HG02852 (cell line): Measurements from ENCODE around the gene IMMP2L.

Source experiments
- ATAC-seq: cut with Tn5 transposase; IDR thresholded peaks from one replicate; pipeline ENCODE4 v1.9.1; 2021; ENCODE audit warnings: mild to moderate bottlenecking, moderate library complexity; ENCODE audit not compliant: unreplicated experiment

IMMP2L gene

GRCh38 chr7:111174510-111174909 lies 387.8 kb downstream of the IMMP2L start:
- no peak for ATAC-seq

DNA sequence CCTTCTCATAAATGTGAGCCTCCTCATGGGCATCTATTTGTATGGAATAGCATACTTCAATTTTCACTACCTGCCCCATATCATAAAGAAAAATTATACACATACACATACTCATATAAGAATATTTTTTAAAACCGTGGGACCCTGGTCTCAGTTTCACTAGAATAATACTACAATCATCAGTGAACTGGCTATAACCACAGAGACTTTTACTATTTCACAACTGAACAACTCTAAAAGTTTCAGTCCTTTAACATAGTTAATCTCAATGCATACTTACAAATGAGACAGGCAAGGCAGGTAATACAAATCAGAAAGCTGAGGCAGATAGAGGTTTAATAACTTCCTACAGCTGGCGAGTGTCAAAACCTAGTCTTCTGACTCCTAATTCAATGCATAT lies 388.3 kb downstream of the IMMP2L start:
- peak; percentile 68 for ATAC-seq

DNA sequence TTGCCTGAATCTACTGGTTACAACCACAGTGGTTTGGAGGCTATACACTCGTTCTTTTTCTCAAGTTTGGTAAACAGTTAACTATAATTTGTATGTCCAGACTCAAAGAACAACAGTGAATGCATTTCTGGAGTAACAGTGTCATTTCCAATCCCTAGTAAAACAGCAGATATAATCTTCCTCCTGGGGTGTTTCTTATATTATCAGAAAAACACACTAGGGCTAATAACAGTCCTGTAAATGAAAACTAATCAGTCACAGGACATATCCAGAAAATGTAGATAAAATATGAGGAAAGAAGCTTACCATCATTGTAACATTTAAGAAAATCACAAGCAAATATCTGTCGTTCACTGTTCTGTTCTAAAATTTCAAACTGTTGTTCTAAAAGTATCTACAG lies 388.8 kb downstream of the IMMP2L start:
- ATAC-seq = no peak

DNA sequence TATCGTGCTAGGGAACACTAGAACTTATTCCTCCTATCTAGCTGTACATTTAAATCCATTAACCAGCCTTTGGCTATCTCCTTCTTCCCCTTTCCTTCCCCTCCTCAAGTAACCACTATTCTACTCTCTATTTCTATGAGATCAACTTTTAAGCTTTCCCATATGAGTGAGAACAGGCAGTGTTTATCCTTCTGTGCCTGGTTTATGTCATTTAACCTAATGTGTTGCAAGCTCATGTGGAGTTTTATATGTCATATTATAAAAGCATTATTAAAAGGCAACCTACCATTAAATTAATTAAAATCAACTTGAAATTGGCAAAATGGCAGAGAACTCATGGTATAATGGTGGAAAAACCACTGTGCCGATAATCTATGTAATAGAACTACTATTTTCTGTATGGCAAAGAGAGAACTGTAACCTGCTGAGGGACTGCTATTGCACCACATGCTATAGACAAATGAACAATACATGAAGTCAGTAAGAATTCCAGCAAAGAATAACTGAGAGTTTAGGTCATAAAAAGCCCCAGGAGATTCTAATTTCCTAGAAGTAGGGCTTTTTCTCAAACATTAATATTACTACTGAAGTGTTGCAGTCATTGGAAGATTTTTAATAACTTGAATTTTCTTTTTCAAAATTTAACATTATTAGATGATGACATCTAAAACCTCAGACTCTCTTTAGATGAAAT lies 389.6 kb downstream of the IMMP2L start:
- ATAC-seq = no peak

DNA sequence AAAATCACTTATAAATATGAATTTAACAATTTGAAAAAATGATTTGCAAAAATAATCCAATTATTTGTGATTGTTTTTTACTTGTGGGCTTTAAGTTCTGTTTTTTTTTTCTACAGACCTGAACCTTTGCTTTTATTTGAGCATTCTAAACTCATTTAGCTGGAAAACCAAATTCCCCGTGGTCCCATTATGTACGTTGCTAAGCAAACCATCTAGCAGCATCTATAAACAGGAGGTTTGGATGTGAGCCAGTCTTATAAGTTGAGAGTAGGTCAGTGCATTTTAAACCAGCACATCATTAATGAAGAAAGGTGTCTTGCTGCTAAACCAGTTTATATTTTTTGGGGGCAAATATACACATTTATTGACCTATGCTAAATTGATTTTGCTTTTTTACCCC lies 394.1 kb downstream of the IMMP2L start:
- no peak for ATAC-seq

DNA sequence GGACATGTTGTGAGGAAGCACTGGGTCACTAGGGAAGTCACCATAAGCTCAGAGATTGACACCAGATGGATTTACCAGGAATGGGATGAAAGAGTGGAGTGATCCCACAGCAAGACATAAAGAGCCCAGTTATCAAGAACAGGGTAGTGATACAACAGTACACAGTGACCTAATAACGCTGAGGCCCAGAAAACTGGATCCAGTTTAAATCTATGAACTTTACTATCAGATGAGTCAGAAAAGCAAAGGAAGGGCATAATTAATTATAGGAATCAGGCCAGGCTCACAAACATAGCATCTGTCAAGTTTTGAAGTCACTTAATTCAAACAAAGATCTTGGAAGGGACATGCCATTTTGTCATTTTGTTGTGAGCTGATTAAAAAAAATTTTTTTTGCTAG lies 397.9 kb downstream of the IMMP2L start:
- no peak for ATAC-seq

DNA sequence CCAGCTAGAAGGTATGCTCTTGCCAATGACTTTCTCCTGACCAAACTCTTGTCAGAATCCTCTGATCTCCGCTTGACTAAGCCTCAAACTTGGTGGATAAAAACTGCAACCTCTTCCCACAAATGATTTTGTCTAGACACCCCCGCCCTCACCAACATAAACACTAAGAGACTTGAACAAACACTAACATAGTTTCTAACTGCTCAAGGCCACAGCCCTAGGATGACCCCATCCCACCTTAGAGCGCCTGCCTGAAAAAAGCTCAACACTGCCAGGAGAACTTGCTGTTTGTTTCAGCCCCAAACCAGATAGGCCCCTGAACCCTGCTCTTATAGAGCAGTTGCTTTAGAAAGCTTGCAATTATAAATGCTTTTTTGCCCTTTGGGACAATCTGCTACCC lies 399.6 kb downstream of the IMMP2L start:
- ATAC-seq = no peak

DNA sequence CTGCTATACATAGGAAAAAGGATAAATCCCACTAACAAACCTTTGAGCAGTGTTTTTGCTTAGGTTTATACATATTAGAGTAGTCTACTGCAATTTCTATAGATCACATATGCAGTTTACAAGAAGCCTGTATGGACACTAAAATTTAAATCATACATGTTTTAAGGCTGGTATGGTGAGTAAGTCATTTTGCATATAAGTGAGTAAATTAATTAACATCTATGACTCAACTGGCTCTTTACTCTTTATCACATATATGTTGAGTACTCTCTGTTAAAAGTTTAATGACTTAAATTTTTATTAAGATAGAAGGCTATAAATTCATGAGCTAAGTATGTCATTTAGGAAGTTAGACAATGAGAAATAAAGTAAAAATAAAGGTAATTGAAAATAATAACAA lies 402.0 kb downstream of the IMMP2L start:
- no peak for ATAC-seq

GRCh38 chr7:111159426-111159825 lies 402.9 kb downstream of the IMMP2L start:
- ATAC-seq = no peak

- ATAC-seq = no peak
These were observed 411.6 kb downstream of the IMMP2L start for GRCh38 chr7:111150709-111151108.

GRCh38 chr7:111147708-111148533 lies 414.4 kb downstream of the IMMP2L start:
- ATAC-seq = no peak

- ATAC-seq = no peak
These were observed 416.2 kb downstream of the IMMP2L start for GRCh38 chr7:111146136-111146535.

GRCh38 chr7:111145472-111145871 lies 416.8 kb downstream of the IMMP2L start:
- ATAC-seq = no peak

DNA sequence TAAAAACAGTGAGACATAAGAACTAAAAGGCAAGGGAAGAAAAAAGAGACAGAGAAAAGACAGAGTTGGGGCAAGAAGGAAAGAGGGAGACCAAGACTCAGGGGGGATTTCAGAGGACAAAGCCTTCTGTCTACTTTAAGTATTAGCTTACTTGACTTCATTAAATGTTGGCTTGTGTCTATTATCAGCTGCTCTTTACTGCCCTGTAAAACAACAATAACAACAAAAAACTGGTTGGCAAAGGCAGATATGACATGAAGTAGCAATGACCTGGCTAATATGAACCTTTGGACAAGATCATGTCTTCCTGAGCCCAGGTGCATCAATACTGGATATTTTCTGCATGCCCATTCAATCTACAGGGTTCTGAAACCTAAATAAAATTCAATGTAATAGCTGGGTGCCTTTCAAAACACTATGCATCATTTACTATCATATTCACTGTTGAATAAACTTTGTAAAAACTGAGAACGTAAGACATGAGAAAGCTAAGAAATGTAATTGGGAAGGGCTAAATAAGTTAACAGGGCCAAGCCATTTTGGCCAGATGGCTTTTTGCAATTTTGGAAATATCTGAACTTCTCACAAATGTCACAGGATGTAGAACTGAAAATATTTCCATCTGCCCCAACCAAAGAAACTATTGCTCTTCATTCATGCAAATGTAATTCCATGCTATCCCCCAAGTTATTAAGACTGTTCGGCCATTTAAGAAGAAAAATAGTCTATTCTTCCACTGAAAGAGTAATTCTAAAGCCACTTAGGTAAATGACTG lies 422.0 kb downstream of the IMMP2L start:
- ATAC-seq = no peak

- ATAC-seq = no peak
These were observed 423.7 kb downstream of the IMMP2L start for GRCh38 chr7:111138586-111138985.

DNA sequence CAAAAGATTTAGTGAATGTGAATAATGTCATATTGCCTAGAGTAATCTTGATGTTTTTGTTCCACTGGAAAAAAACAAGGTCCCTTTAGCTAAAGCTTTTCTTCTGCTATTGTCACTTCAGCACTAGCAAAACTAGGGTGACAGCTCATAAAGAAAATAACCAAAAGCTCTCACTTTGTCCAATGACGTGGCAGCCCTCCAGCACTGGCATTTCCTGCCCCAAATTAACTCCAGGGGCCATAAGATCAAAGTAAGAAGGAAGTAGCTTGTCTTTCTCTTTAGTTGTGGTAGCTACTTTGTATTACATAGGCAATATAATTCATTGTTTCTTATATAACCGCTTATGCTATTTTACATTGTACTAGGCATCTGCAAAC lies 424.1 kb downstream of the IMMP2L start:
- ATAC-seq = peak; percentile 96

- ATAC-seq = peak; percentile 82
These were observed 424.7 kb downstream of the IMMP2L start for GRCh38 chr7:111137296-111138192.

GRCh38 chr7:111132833-111133232 lies 429.5 kb downstream of the IMMP2L start:
- ATAC-seq = no peak

DNA sequence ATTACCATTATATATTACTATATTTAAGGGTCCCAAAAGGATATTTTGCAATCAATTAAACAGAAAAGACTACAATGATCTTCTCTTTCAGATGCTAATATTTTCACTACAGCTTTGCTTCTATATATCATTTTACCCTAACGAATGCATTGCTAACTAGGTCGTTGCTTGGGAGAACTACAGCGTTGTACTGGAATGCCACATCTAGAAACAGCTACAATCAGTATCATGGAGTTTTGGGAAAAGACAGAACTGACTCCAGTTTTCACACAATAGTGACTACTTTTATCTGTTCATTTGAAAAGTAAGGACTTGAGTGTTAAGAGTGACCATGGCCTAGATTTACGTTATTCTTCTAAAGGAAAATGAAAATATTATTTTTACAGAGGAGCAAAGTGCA lies 432.9 kb downstream of the IMMP2L start:
- ATAC-seq = no peak

GRCh38 chr7:111126987-111127386 lies 435.3 kb downstream of the IMMP2L start:
- ATAC-seq = no peak

DNA sequence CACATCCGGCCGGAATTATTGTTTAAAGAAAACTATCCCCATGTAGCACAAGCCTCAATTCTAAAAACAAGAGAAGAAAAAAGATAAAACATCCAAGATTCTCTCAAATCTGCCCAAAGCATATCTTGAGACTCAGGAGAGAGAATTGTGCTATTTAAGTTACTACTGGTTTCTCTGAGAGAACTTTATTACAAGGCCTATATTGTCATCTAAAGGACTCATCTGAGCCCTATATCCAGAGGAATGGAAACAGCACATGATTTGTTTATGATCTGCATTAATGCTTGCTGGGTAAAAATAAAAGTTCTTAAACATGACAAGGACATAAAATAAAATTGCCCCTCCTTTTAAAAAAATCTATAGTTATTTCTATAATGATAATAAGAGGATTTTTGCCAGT lies 446.3 kb downstream of the IMMP2L start:
- no peak for ATAC-seq
